SU-DHL-6 (cell line): ENCODE measurements around the gene SGMS2.

Experiments
- EZH2phosphoT487 ChIP-seq: fragments of 200-600 bp; sonication (generic), shearing (Covaris generic); conservative IDR thresholded peaks from 2 replicates; pipeline ENCODE4 v1.6.1; 2018; ENCODE audit warnings: mild to moderate bottlenecking, antibody characterized with exemption, low read length, moderate library complexity, mixed read lengths
- TF ChIP-seq, protein P1 (sequence below): fragments of 200-600 bp; sonication (generic); IDR thresholded peaks from one replicate; pipeline ENCODE4 v1.5.1; 2017; ENCODE audit warnings: antibody characterized with exemption, mild to moderate bottlenecking, low read length, moderate library complexity; ENCODE audit not compliant: insufficient read depth, poor library complexity, severe bottlenecking

DNA sequence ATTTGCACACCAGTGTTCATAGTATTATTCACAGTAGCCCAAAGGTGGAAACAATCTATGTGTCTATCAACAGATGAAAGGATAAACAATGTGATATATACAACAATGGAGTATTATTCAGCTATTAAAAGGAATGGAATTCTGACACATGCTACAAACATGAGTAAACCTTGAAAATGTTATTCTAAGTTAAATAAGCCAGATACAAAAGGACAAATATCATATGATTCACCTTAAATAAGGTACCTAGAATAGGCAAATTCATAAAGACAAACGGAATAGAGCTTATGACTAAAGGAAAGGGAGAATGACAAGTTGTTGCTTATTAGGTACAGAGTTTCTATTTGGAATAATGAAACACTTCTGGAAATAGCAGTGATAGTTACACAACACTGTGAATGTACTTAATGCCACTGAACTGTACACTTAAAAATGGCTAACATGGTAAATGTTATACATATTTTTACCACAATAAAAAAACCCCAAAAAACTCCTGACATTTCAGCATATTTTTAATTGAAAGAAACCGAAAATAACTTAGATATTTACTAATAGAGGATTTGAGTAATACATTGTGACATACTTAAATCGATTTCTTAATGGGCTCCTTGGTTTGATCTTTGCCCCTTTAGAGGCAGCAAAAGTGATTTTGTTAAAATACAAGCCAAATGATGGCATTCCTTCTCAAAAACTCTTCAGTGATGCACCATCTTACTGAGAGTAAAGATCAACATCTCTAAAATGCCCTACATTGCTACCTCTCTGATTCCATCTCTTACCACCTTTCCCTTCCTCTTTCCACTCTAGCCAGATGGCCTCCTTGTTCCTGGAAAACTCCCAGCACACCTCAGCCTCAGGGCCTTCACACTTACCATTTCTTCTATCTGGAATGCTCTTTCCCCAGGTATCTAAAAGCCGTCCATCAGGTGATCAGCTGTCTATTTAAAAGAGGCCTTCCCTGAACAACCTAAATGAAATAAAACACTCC lies 98.0 kb downstream of the SGMS2 start:
- TF ChIP-seq, protein P1, sequence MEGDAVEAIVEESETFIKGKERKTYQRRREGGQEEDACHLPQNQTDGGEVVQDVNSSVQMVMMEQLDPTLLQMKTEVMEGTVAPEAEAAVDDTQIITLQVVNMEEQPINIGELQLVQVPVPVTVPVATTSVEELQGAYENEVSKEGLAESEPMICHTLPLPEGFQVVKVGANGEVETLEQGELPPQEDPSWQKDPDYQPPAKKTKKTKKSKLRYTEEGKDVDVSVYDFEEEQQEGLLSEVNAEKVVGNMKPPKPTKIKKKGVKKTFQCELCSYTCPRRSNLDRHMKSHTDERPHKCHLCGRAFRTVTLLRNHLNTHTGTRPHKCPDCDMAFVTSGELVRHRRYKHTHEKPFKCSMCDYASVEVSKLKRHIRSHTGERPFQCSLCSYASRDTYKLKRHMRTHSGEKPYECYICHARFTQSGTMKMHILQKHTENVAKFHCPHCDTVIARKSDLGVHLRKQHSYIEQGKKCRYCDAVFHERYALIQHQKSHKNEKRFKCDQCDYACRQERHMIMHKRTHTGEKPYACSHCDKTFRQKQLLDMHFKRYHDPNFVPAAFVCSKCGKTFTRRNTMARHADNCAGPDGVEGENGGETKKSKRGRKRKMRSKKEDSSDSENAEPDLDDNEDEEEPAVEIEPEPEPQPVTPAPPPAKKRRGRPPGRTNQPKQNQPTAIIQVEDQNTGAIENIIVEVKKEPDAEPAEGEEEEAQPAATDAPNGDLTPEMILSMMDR: no peak
- TF ChIP-seq EZH2phosphoT487: no peak
